Activated B cell treated with CpG ODN at 0.5 μM for 24 hours (primary cell): ENCODE measurements around the gene TRERF1. TPM values are rescaled to one million over a fixed set of nuclear protein-coding genes. Genes with fewer than 3 reads are reported as not detected.
"Not testable (repeated sequence)": the region's sequence is repeated elsewhere in the genome, so short reads cannot be mapped to it uniquely, and the experiment has no call there.

Experiments used
- ATAC-seq: fragments of 200-7000 bp; cut with Tn5 transposase; one replicate; pipeline ENCODE4 v1.10.0; 2021; ENCODE audit warnings: low read depth, mild to moderate bottlenecking, moderate library complexity
- CTCF ChIA-PET: fragments of 350-600 bp; sonication (Branson Sonifier 250); formaldehyde crosslinking; loops from one replicate; lab custom pipeline; 2021; ENCODE audit warnings: antibody characterized with exemption; lab: Charles Lee
- POLR2A ChIA-PET: fragments of 350-600 bp; sonication (Branson Sonifier 250); formaldehyde crosslinking; loops from one replicate; lab custom pipeline; 2021; ENCODE audit warnings: antibody characterized with exemption; lab: Charles Lee
- DNase-seq: peaks from one replicate; pipeline ENCODE4 v3.0.0; 2022
- H3K27ac Mint-ChIP-seq: one replicate; pipeline ENCODE4 v1.8.0; 2020; ENCODE audit warnings: mixed read lengths
- H3K27me3 Mint-ChIP-seq: one replicate; pipeline ENCODE4 v1.8.0; 2021; ENCODE audit warnings: mixed read lengths
- H3K36me3 Mint-ChIP-seq: one replicate; pipeline ENCODE4 v1.8.0; 2021; ENCODE audit warnings: low read depth, mixed read lengths
- H3K4me1 Mint-ChIP-seq: one replicate; pipeline ENCODE4 v1.8.0; 2021; ENCODE audit warnings: mixed read lengths
- H3K4me3 Mint-ChIP-seq: one replicate; pipeline ENCODE4 v1.8.0; 2020; ENCODE audit warnings: mild to moderate bottlenecking, mixed read lengths
- H3K9me3 Mint-ChIP-seq: one replicate; pipeline ENCODE4 v1.8.0; 2020; ENCODE audit warnings: mixed read lengths
- intact Hi-C: fragments of 100-400 bp; cut with micrococcal nuclease; formaldehyde crosslinking; loops from one replicate; pipeline ENCODE4 v1.15.1; 2024
- total RNA-seq: library from RNA; stranded (reverse); gene quantifications from 2 replicates; pipeline ENCODE4 v1.2.3, GENCODE V29; 2022
- TF ChIP-seq, protein P1 (sequence below): fragments of 200-600 bp; IDR thresholded peaks from one replicate; pipeline ENCODE4 v1.8.0; 2022; ENCODE audit warnings: antibody characterized with exemption, mild to moderate bottlenecking

TRERF1 gene
- total RNA-seq, 1 donor from 2014 or later: 4.1 TPM

DNA sequence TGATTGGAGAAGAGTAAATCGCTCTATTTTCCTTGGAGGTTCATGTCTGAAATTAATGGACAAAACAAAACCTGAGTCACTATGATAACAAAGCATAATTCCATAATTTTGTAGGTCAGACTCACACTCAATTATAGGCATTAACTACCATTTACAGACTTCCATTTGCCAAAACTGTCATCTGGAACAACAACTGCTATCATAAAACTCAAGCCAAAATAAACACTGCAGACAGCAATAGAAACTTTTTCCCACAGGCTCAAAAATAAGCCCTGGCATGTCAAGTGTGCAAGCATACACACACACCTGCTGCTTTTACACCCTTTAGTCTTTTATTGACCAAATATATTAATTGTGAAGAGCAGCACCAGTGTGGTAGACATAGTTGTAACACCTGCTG lies 241.2 kb downstream of the TRERF1 start:
- TF ChIP-seq, protein P1, sequence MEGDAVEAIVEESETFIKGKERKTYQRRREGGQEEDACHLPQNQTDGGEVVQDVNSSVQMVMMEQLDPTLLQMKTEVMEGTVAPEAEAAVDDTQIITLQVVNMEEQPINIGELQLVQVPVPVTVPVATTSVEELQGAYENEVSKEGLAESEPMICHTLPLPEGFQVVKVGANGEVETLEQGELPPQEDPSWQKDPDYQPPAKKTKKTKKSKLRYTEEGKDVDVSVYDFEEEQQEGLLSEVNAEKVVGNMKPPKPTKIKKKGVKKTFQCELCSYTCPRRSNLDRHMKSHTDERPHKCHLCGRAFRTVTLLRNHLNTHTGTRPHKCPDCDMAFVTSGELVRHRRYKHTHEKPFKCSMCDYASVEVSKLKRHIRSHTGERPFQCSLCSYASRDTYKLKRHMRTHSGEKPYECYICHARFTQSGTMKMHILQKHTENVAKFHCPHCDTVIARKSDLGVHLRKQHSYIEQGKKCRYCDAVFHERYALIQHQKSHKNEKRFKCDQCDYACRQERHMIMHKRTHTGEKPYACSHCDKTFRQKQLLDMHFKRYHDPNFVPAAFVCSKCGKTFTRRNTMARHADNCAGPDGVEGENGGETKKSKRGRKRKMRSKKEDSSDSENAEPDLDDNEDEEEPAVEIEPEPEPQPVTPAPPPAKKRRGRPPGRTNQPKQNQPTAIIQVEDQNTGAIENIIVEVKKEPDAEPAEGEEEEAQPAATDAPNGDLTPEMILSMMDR: no peak
- Mint-ChIP-seq H3K4me1 (peaks cover 20% of the 10 kb centered on the region), H3K9me3 (no peaks in the 10 kb centered on the region), H3K4me3 (no peak overlapping the region), H3K27ac (no peak overlapping the region), H3K27me3 (no peaks in the 10 kb centered on the region), H3K36me3 (peaks cover 78% of the 10 kb centered on the region)
- POLR2A ChIA-PET: no interaction called here
- DNase-seq (no peak), ATAC-seq (no peak)
- CTCF ChIA-PET: no interaction called here
- intact Hi-C loops: loop anchor here (10.0 kb wide), 1 partner anchor 506 kb away; no protein-coding TSS in a partner anchor

DNA sequence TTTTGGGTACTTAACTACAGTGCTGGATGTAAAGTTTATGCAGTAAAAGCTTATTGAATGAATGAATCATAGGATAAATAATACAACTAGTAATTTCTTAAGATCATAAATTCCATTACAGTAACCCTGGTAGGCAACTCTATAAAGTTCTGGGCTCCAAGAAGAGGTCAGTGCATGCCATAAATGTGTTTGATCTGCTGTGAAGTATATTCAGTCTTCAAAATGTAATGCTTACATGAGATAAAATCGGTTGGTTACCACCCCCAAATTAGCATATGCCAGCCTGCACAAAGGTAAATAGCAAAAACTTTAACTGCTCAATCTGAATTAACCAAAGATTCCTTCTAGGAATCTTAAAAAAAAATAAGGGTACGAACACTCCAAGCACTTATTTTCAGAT lies 244.2 kb downstream of the TRERF1 start:
- peaks cover 12% of the 10 kb centered on the region for H3K4me1 Mint-ChIP-seq
- CTCF ChIA-PET: not testable (repeated sequence)

DNA sequence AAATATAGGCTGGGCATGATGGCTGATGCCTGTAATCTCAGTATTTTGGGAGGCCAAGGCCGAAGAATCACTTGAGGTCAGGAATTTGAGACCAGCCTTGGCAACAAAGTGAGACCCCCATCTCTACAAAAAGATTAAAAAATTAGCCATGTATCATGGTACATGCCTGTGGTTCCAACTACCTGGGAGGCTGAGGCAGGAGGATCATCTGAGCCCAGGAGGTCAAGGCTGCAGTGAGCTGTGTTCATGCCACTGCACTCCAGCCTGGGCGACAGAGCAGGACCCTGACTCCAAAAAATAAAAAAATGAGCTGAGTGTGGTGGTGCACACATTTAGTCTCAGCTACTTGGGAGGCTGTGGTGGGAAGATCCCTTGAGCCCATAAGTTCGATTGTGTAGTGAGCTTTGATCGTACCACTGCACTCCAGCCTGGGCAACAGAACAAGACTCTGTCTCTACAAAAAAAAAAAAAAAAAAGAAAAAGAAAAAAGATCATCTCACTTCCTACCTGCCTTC lies 246.9 kb downstream of the TRERF1 start:
- Mint-ChIP-seq H3K27ac (no peak overlapping the region), H3K27me3 (no peaks in the 10 kb centered on the region), H3K4me3 (no peak overlapping the region), H3K9me3 (no peaks in the 10 kb centered on the region), H3K4me1 (no peaks in the 10 kb centered on the region), H3K36me3 (peaks cover 73% of the 10 kb centered on the region)
- no peak for DNase-seq
- ChIA-PET POLR2A (interaction anchor here (0.7 kb wide), 1 partner anchor 32 kb away, joined by 9 read pairs; no protein-coding TSS in a partner anchor), CTCF (interaction anchor here (1.3 kb wide), 1 partner anchor 10 kb away, joined by 4 read pairs; no protein-coding TSS in a partner anchor)
- no peak for ATAC-seq
- intact Hi-C loops: no loop called here
- TF ChIP-seq, protein P1: no peak

More for the DNA sequence above, 244.2 kb downstream of the TRERF1 start:
- POLR2A ChIA-PET, H3K27ac Mint-ChIP-seq, H3K27me3 Mint-ChIP-seq, H3K9me3 Mint-ChIP-seq, intact Hi-C loops, DNase-seq, ATAC-seq, H3K4me3 Mint-ChIP-seq: not testable (repeated sequence)
- peaks cover 81% of the 10 kb centered on the region for H3K36me3 Mint-ChIP-seq

DNA sequence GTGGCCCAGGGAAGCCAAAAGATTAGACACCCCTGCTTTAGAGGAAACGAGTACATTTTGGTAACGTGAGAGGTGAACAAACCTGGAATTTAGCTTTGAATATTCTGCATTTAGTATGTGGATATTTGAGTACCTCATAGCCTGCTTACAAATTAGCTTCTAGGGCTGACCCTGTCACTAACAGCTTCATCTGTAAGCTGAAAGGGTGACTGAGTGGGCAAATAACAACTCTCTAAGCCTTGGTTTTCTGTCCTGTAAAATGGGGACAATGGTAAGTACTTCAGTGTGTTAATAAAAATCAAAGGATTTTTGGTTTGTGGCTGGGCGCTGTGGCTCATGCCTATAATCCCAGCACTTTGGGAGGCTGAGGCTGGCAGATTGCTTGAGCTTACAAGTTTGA lies 248.5 kb downstream of the TRERF1 start:
- Mint-ChIP-seq H3K4me3 (no peak overlapping the region), H3K36me3 (peaks cover 58% of the 10 kb centered on the region), H3K9me3 (no peaks in the 10 kb centered on the region), H3K27ac (no peak overlapping the region), H3K4me1 (no peaks in the 10 kb centered on the region), H3K27me3 (no peaks in the 10 kb centered on the region)
- ChIA-PET CTCF (interaction anchor here (0.7 to 1.3 kb wide), 2 partner anchors 10 to 11 kb away, joined by 3 read pairs; no protein-coding TSS in a partner anchor), POLR2A (no interaction called here)
- intact Hi-C loops: no loop called here
- ATAC-seq (no peak), DNase-seq (no peak)
- TF ChIP-seq, protein P1: no peak

DNA sequence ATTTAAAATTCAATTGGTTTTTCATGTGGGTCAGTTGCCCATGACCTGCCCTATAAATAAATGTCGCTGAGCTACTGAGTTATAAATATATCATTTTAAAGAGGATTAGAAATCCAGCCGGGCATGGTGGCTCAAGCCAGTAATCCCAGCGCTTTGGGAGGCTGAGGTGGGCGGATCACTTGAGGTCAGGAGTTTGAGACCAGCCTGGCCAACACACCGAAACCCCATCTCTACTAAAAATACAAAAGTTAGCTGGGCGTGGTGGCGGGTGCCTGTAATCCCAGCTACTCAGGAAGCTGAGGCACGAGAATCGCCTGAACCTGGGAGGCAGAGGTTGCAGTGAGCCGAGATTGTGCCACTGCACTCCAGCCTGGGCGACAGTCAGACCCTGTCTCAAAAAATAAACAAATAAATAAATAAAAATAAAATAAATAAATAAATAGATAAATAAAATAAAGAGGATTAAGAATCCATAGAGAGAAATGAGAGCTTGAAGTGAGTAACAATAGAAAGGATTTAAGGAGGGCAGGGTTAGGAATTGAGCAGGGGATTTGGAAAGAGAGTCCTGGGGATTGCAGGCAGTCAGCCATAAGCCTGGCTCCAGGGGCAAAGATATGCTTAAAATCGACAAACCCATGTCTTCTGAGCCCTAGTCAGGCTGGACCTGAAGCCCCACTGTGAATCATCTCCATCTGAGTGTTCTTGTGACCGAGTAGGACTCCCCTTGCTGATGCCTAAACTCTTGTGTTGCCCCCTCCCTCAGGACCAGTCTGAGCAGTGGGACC lies 249.4 kb downstream of the TRERF1 start:
- CTCF ChIA-PET: interaction anchor here (1.3 kb wide), 1 partner anchor 12 kb away, joined by 3 read pairs; no protein-coding TSS in a partner anchor
- H3K4me3 Mint-ChIP-seq, H3K27ac Mint-ChIP-seq, ATAC-seq, H3K9me3 Mint-ChIP-seq, H3K4me1 Mint-ChIP-seq, DNase-seq, POLR2A ChIA-PET, intact Hi-C loops, H3K27me3 Mint-ChIP-seq: not testable (repeated sequence)
- peaks cover 50% of the 10 kb centered on the region for H3K36me3 Mint-ChIP-seq

DNA sequence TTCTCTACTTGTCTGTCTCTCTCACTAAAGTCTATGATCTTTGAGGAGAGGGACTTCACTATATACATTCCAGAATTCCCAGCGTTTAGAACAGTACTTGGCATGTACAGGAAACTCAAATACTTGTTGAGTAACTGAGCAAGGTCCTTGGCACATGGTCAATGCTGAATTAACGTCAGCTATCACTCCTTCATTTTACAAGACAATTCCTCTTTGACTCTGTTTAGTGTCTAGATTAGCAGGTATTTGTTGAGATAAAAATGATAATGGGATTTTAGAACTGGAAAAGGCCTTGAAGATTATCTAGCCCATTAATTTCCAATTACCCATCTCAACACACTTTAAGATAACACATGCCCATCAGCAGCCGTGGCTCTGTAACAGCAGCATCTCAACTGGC lies 250.3 kb downstream of the TRERF1 start:
- CTCF ChIA-PET: interaction anchor here (0.6 kb wide), 1 partner anchor 13 kb away, joined by 3 read pairs; no protein-coding TSS in a partner anchor

More for the DNA sequence above, 250.3 kb downstream of the TRERF1 start:
- TF ChIP-seq, protein P1: no peak
- intact Hi-C loops: no loop called here
- H3K4me3 Mint-ChIP-seq: no peak overlapping the region
- peaks cover 42% of the 10 kb centered on the region for H3K36me3 Mint-ChIP-seq
- no peaks in the 10 kb centered on the region for H3K27me3 Mint-ChIP-seq
- ATAC-seq (no peak), DNase-seq (no peak)
- H3K9me3 Mint-ChIP-seq: no peaks in the 10 kb centered on the region
- POLR2A ChIA-PET: interaction anchor here (0.7 kb wide), 1 partner anchor 346 kb away, joined by 5 read pairs; no protein-coding TSS in a partner anchor
- H3K27ac Mint-ChIP-seq: no peak overlapping the region
- H3K4me1 Mint-ChIP-seq: no peaks in the 10 kb centered on the region
